HepG2 (cell line): ENCODE results near the gene ATRAID. TPM values are rescaled to one million over a fixed set of nuclear protein-coding genes. Genes with fewer than 3 reads are reported as not detected.
"Not testable (repeated sequence)": the region's sequence is repeated elsewhere in the genome, so short reads cannot be mapped to it uniquely, and the experiment has no call there.

Source experiments
- ATAC-seq: fragments of 200-7000 bp; cut with Tn5 transposase; 3 replicates; pipeline ENCODE4 v1.9.1; 2020; ENCODE audit warnings: mild to moderate bottlenecking, moderate library complexity
- BruUV-seq: library from RNA; stranded (reverse); fragments of 400-500 nt; replicated peaks from 2 replicates; lab custom pipeline; 2021; lab: Mats Ljungman, UMichigan
- CTCF ChIA-PET: fragments of 300-600 bp; formaldehyde crosslinking; extraction: SDS; loops from one replicate; lab custom pipeline; 2021; ENCODE audit warnings: low total read pairs, inconsistent platforms, low intra/inter-chr PET ratio; lab: Yijun Ruan, JAX
- POLR2A ChIA-PET: fragments of 350-600 bp; sonication (Branson Sonifier 250); formaldehyde crosslinking; loops from one replicate; lab custom pipeline; 2020; ENCODE audit warnings: antibody characterized with exemption, inconsistent platforms; lab: Yijun Ruan, JAX
- DNase-seq: peaks from one replicate; pipeline ENCODE4 v3.0.0-alpha.2; 2015; ENCODE audit warnings: low spot score
- FAIRE-seq: peaks from 3 replicates; lab custom pipeline; 2011; peaks lifted over from hg19 to GRCh38; lab: Jason Lieb, UNC
- H2AFZ ChIP-seq: one replicate; pipeline ENCODE4 v1.6.1; 2011; ENCODE audit warnings: low read length, inconsistent platforms
- H3K27ac ChIP-seq: fragments of 300-600 bp; 3 replicates; pipeline ENCODE4 v1.8.0; 2011; ENCODE audit warnings: mixed run types, mild to moderate bottlenecking, mixed read lengths, low read length, inconsistent platforms; ENCODE audit not compliant: insufficient read depth; ENCODE audit errors: extremely low read length
- H3K27me3 ChIP-seq, 2 experiments: fragments of 200-600 bp in 1 of 2; 2 replicates in 1 of 2; 3 replicates in 1 of 2; pipeline versions ENCODE4 v1.6.0 to v1.8.0; 2011; ENCODE audit warnings: low read length in 2 of 2, mild to moderate bottlenecking in 2 of 2, moderate library complexity in 2 of 2, inconsistent platforms in 1 of 2; ENCODE audit not compliant: insufficient read depth in 2 of 2, control insufficient read depth in 1 of 2
- H3K36me3 ChIP-seq, 2 experiments: fragments of 200-600 bp in 1 of 2; replicated peaks in 1 of 2; 2 replicates in 1 of 2; 3 replicates in 1 of 2; pipeline versions ENCODE4 v1.5.1 to v1.8.0; 2011; ENCODE audit warnings: low read length in 2 of 2, inconsistent platforms in 1 of 2; ENCODE audit not compliant: insufficient read depth in 2 of 2, control insufficient read depth in 1 of 2
- H3K4me1 ChIP-seq: 2 replicates; pipeline ENCODE4 v1.5.1; 2012; ENCODE audit warnings: low read length, inconsistent platforms; ENCODE audit not compliant: insufficient read depth
- H3K4me2 ChIP-seq: 2 replicates; pipeline ENCODE4 v1.6.0; 2011; ENCODE audit warnings: low read depth, low read length, inconsistent platforms
- H3K4me3 ChIP-seq, 3 experiments: fragments of 200-600 bp in 1 of 3; sonication (generic), shearing (Covaris generic) in 1 of 3; replicated peaks in 1 of 3; 2 replicates each; pipeline ENCODE4 v1.5.1; 2011 to 2016; ENCODE audit warnings: low read length in 3 of 3, inconsistent platforms in 2 of 3, low read depth in 2 of 3, mild to moderate bottlenecking in 2 of 3, control low read depth in 1 of 3, mixed read lengths in 1 of 3; ENCODE audit not compliant: insufficient read depth in 1 of 3
- H3K79me2 ChIP-seq: one replicate; pipeline ENCODE4 v1.6.1; 2011; ENCODE audit warnings: low read length, inconsistent platforms; ENCODE audit not compliant: insufficient read depth
- H3K9ac ChIP-seq: 2 replicates; pipeline ENCODE4 v1.6.0; 2011; ENCODE audit warnings: mild to moderate bottlenecking, low read depth, low read length, inconsistent platforms; ENCODE audit not compliant: insufficient read depth
- H3K9me3 ChIP-seq: 2 replicates; pipeline ENCODE4 v1.5.1; 2012; ENCODE audit warnings: mild to moderate bottlenecking, low read length
- H4K20me1 ChIP-seq: 2 replicates; pipeline ENCODE4 v1.6.0; 2011; ENCODE audit warnings: inconsistent platforms, mild to moderate bottlenecking, low read length, moderate library complexity; ENCODE audit not compliant: insufficient read depth
- ELF1 ChIP-seq: sonication (generic); formaldehyde crosslinking; IDR thresholded peaks from 2 replicates; pipeline ENCODE4 v1.4.0; 2020; ENCODE audit warnings: missing genetic modification reagents
- MAFG ChIP-seq: sonication (generic); formaldehyde crosslinking; IDR thresholded peaks from 2 replicates; pipeline ENCODE4 v1.5.1; 2020; ENCODE audit warnings: mild to moderate bottlenecking, missing genetic modification reagents
- PCBP2 ChIP-seq: fragments of 200-400 bp; formaldehyde crosslinking; optimal IDR thresholded peaks from 2 replicates; pipeline ENCODE3; 2018; ENCODE audit warnings: low read length, low read depth; ENCODE audit not compliant: poor library complexity, severe bottlenecking
- SRF ChIP-seq: IDR thresholded peaks from 2 replicates; pipeline ENCODE4 v1.6.1; 2011; ENCODE audit warnings: mild to moderate bottlenecking, low read depth, low read length, moderate library complexity
- TBX3 ChIP-seq: fragments of 450-650 bp; IDR thresholded peaks from 2 replicates; pipeline ENCODE4 v1.6.1; 2017; ENCODE audit warnings: antibody characterized with exemption, mild to moderate bottlenecking, inconsistent platforms, borderline replicate concordance
- TIGD3 ChIP-seq: sonication (generic); formaldehyde crosslinking; IDR thresholded peaks from 2 replicates; pipeline ENCODE4 v1.5.1; 2020; ENCODE audit warnings: mild to moderate bottlenecking, missing genetic modification reagents, borderline replicate concordance
- WIZ ChIP-seq: sonication (generic); formaldehyde crosslinking; IDR thresholded peaks from 2 replicates; pipeline ENCODE4 v1.5.1; 2020; ENCODE audit warnings: mild to moderate bottlenecking, missing genetic modification reagents
- ZBTB38 ChIP-seq: sonication (generic); formaldehyde crosslinking; IDR thresholded peaks from 2 replicates; pipeline ENCODE4 v1.5.1; 2020; ENCODE audit warnings: mild to moderate bottlenecking, missing genetic modification reagents
- ZFP41 ChIP-seq: sonication (generic); formaldehyde crosslinking; IDR thresholded peaks from 2 replicates; pipeline ENCODE4 v1.4.0; 2020; ENCODE audit warnings: mild to moderate bottlenecking, missing genetic modification reagents, borderline replicate concordance
- ZNF234 ChIP-seq: sonication (generic); formaldehyde crosslinking; conservative IDR thresholded peaks from 2 replicates; pipeline ENCODE4 v1.5.1; 2020; ENCODE audit warnings: mild to moderate bottlenecking, missing genetic modification reagents
- ZNF512 ChIP-seq: sonication (generic); formaldehyde crosslinking; IDR thresholded peaks from 2 replicates; pipeline ENCODE4 v1.4.0; 2020; ENCODE audit warnings: mild to moderate bottlenecking, missing genetic modification reagents
- ZNF557 ChIP-seq: sonication (generic); formaldehyde crosslinking; IDR thresholded peaks from 2 replicates; pipeline ENCODE4 v1.4.0; 2020; ENCODE audit warnings: missing genetic modification reagents
- ZSCAN20 ChIP-seq: sonication (generic); formaldehyde crosslinking; IDR thresholded peaks from 2 replicates; pipeline ENCODE4 v1.4.0; 2020; ENCODE audit warnings: missing genetic modification reagents, mild to moderate bottlenecking, borderline replicate concordance
- WGBS: methylation state at CpG from one replicate; pipeline ENCODE4 v1.1.6; 2017; ENCODE audit warnings: low lambda C conversion rate; 5-methylcytosine and 5-hydroxymethylcytosine counted together
- in situ Hi-C: cut with HindIII; loops from 2 replicates; pipeline ENCODE4 v1.10.0; 2017; ENCODE audit warnings: low pct_unique_long_range_greater_than_20kb; ENCODE audit not compliant: extremely low pct_ligation_motif_present
- intact Hi-C: fragments of 100-400 bp; cut with micrococcal nuclease; formaldehyde crosslinking; loops from one replicate; pipeline ENCODE4 v1.10.0; 2022; ENCODE audit not compliant: unreplicated experiment
- polyA plus RNA-seq, 8 experiments: library from polyadenylated mRNA; depleted of rRNA in 3 of 8; stranded (reverse) in 7 of 8; unstranded in 1 of 8; fragments of >200 nt; fragmentation: Illumina TruSeq in 4 of 8; extraction: Trizol in 4 of 8; gene quantifications; 2 replicates each; pipeline versions ENCODE4 v1.2.1 to v1.2.3, GENCODE V29; 2011 to 2016; ENCODE audit warnings: low read depth in 4 of 8, missing spikeins in 1 of 8, mixed read lengths in 1 of 8; ENCODE audit not compliant: insufficient read depth in 1 of 8
- total RNA-seq, 5 experiments: library from RNA; depleted of rRNA; stranded (reverse); fragments of >200 nt; fragmentation: Illumina TruSeq; extraction: Trizol; gene quantifications; 2 replicates each; pipeline ENCODE4 v1.2.3, GENCODE V29; 2016; ENCODE audit warnings: low read depth in 1 of 5

Gene ATRAID
- total and polyA plus RNA-seq, 2 of the 13 experiments (the other 11 are each of a cell fraction or from before 2014, with no cell fraction given), result 207 to 382 TPM

- H3K9me3 ChIP-seq, H3K4me2 ChIP-seq, BruUV-seq, FAIRE-seq, H3K9ac ChIP-seq, H3K4me3 ChIP-seq, H3K36me3 ChIP-seq, in situ Hi-C loops, ATAC-seq, intact Hi-C loops, CTCF ChIA-PET, H3K79me2 ChIP-seq, DNase-seq, H4K20me1 ChIP-seq, H3K27me3 ChIP-seq, H2AFZ ChIP-seq: not testable (repeated sequence)
- Histone ChIP-seq H3K27ac (peak overlapping the region; percentile 94), H3K4me1 (peaks cover 100% of the 10 kb centered on the region)
- POLR2A ChIA-PET, result interaction anchor here (1.0 to 3.8 kb wide), 5 partner anchors 9 to 82 kb away, joined by 3 to 19 read pairs (median 3); partner anchors contain the start of gene PREB
- 94% methylated on average over 4 of the region's 4 CpGs for WGBS
- TF ChIP-seq WIZ (0 out of 2 replicates have a peak, but pooled peaks have one; percentile 37), ZBTB38 (CRISPR knock-in tag) (0 out of 2 replicates have a peak, but pooled peaks have one; percentile 5)
These were observed 36.1 kb upstream of the ATRAID start for GRCh38 chr2:27175781-27176180.

- no peaks in the 10 kb centered on the region for H4K20me1 ChIP-seq
- peak overlapping the region; percentile 71 for H3K9ac ChIP-seq
- ChIA-PET CTCF (no interaction called here), POLR2A (interaction anchor here (0.7 to 3.8 kb wide), 14 partner anchors 8 to 105 kb away, joined by 3 to 19 read pairs (median 4); partner anchors contain the start of genes ABHD1, KHK and PREB)
- intact Hi-C loops (loop anchor here (1.0 kb wide), 1 partner anchor 79 kb away; no protein-coding TSS in a partner anchor), in situ Hi-C loops (no loop called here)
- WGBS, result 6% methylated on average over 15 of the region's 15 CpGs
- no peaks in the 10 kb centered on the region for H3K79me2 ChIP-seq
- DNase-seq (peak; percentile 99), FAIRE-seq (peak; percentile 76), ATAC-seq (peak; percentile 86)
- peak overlapping the region; percentile 94 for H3K27ac ChIP-seq
- H3K4me3 ChIP-seq, result peak overlapping the region in 1 of 3 experiments; percentile 29; a peak in 1 of 6 replicates
- H3K9me3 ChIP-seq, result no peaks in the 10 kb centered on the region
- H3K27me3 ChIP-seq, result no peaks in the 10 kb centered on the region
- H3K36me3 ChIP-seq, result no peaks in the 10 kb centered on the region; a peak in 1 of 5 replicates
- no peak overlapping the region for H2AFZ ChIP-seq
- peak overlapping the region; percentile 55 for H3K4me2 ChIP-seq
- no TSS peak for BruUV-seq
- H3K4me1 ChIP-seq, result peaks cover 100% of the 10 kb centered on the region
- TF ChIP-seq ZSCAN20 (CRISPR knock-in tag) (0 out of 2 replicates have a peak, but pooled peaks have one; percentile 71), ZFP41 (CRISPR knock-in tag) (peak; percentile 79; the same call in 1 of the 2 replicates), TBX3 (peak; percentile 98), SRF (no peak), ZNF557 (CRISPR knock-in tag) (no peak), TIGD3 (CRISPR knock-in tag) (no peak), ELF1 (CRISPR knock-in tag) (peak; percentile 54; the same call in 1 of the 2 replicates), PCBP2 (no peak), ZNF512 (CRISPR knock-in tag) (no peak), ZNF234 (CRISPR knock-in tag) (no peak), MAFG (CRISPR knock-in tag) (no peak)
These were observed 34.1 kb upstream of the ATRAID start for GRCh38 chr2:27177441-27178351.
